Measurements from ENCODE around the gene FXR2. TPM values are rescaled to one million over a fixed set of nuclear protein-coding genes. Genes with fewer than 3 reads are reported as not detected.

FXR2 gene
- polyA plus RNA-seq, 2 donors, result 14.7 to 19.0 TPM

GRCh38 chr17:7561589-7562207 is 53.0 kb downstream of the FXR2 start, which contains the start of gene SENP3:
Gene SENP3, plus strand, starts transcription at chr17:7561919. Its CDS starts 1,158 bp downstream, at chr17:7563077.
- H3K4me3 ChIP-seq (ENCODE audit: low read depth in 1 of 2, low read length in 2 of 2), result peak within 1 kb of the TSS; percentile 72 to 76
- 0 to 1% methylated on average over 54 to 82 of the region's 82 CpGs for WGBS, 2 donors
- peaks cover 6 to 20% of the 10 kb centered on the region in 2 donors for H3K36me3 ChIP-seq (ENCODE audit: control insufficient read depth in 2 of 2, insufficient read depth in 2 of 2, low read length in 1 of 2)
- H3K9me3 ChIP-seq (ENCODE audit: control insufficient read depth in 2 of 2, insufficient read depth in 1 of 2, low read depth in 1 of 2, low read length in 1 of 2), result no peaks in the 10 kb centered on the region
- H3K27me3 ChIP-seq (ENCODE audit: control insufficient read depth in 1 of 2, insufficient read depth in 2 of 2, low read length in 2 of 2), result no peaks in the 10 kb centered on the region
- peaks cover 8 to 24% of the 10 kb centered on the region in 2 donors for H3K4me1 ChIP-seq (ENCODE audit: control insufficient read depth in 2 of 2, insufficient read depth in 2 of 2, low read length in 1 of 2)
- peak within 1 kb of the TSS; percentile 88 to 94 for H3K27ac ChIP-seq (ENCODE audit: low read depth in 2 of 2, low read length in 1 of 2)

- Histone ChIP-seq H3K9me3 (ENCODE audit: control insufficient read depth in 2 of 2, insufficient read depth in 1 of 2, low read depth in 1 of 2, low read length in 1 of 2) (no peaks in the 10 kb centered on the region), H3K27ac (ENCODE audit: low read depth in 2 of 2, low read length in 1 of 2) (peak overlapping the region; percentile 88 to 94), H3K36me3 (ENCODE audit: control insufficient read depth in 2 of 2, insufficient read depth in 2 of 2, low read length in 1 of 2) (peaks cover 6 to 20% of the 10 kb centered on the region in 2 donors), H3K4me1 (ENCODE audit: control insufficient read depth in 2 of 2, insufficient read depth in 2 of 2, low read length in 1 of 2) (peaks cover 8 to 24% of the 10 kb centered on the region in 2 donors), H3K27me3 (ENCODE audit: control insufficient read depth in 1 of 2, insufficient read depth in 2 of 2, low read length in 2 of 2) (no peaks in the 10 kb centered on the region), H3K4me3 (ENCODE audit: low read depth in 1 of 2, low read length in 2 of 2) (peak overlapping the region; percentile 72 to 76)
- WGBS, 2 donors, result 0% methylated on average over 32 of the region's 32 CpGs
Observed at GRCh38 chr17:7561028-7561575, 53.6 kb downstream of the FXR2 start.

- peaks cover 6 to 17% of the 10 kb centered on the region in 2 donors for H3K36me3 ChIP-seq (ENCODE audit: control insufficient read depth in 2 of 2, insufficient read depth in 2 of 2, low read length in 1 of 2)
Observed at GRCh38 chr17:7560172-7561027, 54.3 kb downstream of the FXR2 start.

GRCh38 chr17:7559320-7560171 is 55.2 kb downstream of the FXR2 start:
- Histone ChIP-seq H3K4me1 (ENCODE audit: control insufficient read depth in 2 of 2, insufficient read depth in 2 of 2, low read length in 1 of 2) (peaks cover 8 to 24% of the 10 kb centered on the region in 2 donors), H3K9me3 (ENCODE audit: control insufficient read depth in 2 of 2, insufficient read depth in 1 of 2, low read depth in 1 of 2, low read length in 1 of 2) (no peaks in the 10 kb centered on the region), H3K27me3 (ENCODE audit: control insufficient read depth in 1 of 2, insufficient read depth in 2 of 2, low read length in 2 of 2) (no peaks in the 10 kb centered on the region), H3K36me3 (ENCODE audit: control insufficient read depth in 2 of 2, insufficient read depth in 2 of 2, low read length in 1 of 2) (peaks cover 0 to 9% of the 10 kb centered on the region in 2 donors), H3K27ac (ENCODE audit: low read depth in 2 of 2, low read length in 1 of 2) (peak overlapping the region; percentile 91 to 98), H3K4me3 (ENCODE audit: low read depth in 1 of 2, low read length in 2 of 2) (no peak overlapping the region)
- 48 to 58% methylated on average over 18 of the region's 18 CpGs for WGBS, 2 donors

More at GRCh38 chr17:7560172-7561027, 54.3 kb downstream of the FXR2 start:
- Histone ChIP-seq H3K4me1 (ENCODE audit: control insufficient read depth in 2 of 2, insufficient read depth in 2 of 2, low read length in 1 of 2) (peaks cover 8 to 24% of the 10 kb centered on the region in 2 donors), H3K9me3 (ENCODE audit: control insufficient read depth in 2 of 2, insufficient read depth in 1 of 2, low read depth in 1 of 2, low read length in 1 of 2) (no peaks in the 10 kb centered on the region), H3K27me3 (ENCODE audit: control insufficient read depth in 1 of 2, insufficient read depth in 2 of 2, low read length in 2 of 2) (no peaks in the 10 kb centered on the region), H3K4me3 (ENCODE audit: low read depth in 1 of 2, low read length in 2 of 2) (no peak overlapping the region), H3K27ac (ENCODE audit: low read depth in 2 of 2, low read length in 1 of 2) (peak overlapping the region; percentile 59 to 88)
- 27 to 30% methylated on average over 22 of the region's 22 CpGs for WGBS, 2 donors

- Histone ChIP-seq H3K36me3 (ENCODE audit: control insufficient read depth in 2 of 2, insufficient read depth in 2 of 2, low read length in 1 of 2) (peaks cover 0 to 3% of the 10 kb centered on the region in 2 donors), H3K4me3 (ENCODE audit: low read depth in 1 of 2, low read length in 2 of 2) (peak within 1 kb of the TSS; percentile 25 to 31), H3K27ac (ENCODE audit: low read depth in 2 of 2, low read length in 1 of 2) (peak within 1 kb of the TSS; percentile 91 to 98), H3K9me3 (ENCODE audit: control insufficient read depth in 2 of 2, insufficient read depth in 1 of 2, low read depth in 1 of 2, low read length in 1 of 2) (no peaks in the 10 kb centered on the region), H3K4me1 (ENCODE audit: control insufficient read depth in 2 of 2, insufficient read depth in 2 of 2, low read length in 1 of 2) (peaks cover 8 to 22% of the 10 kb centered on the region in 2 donors), H3K27me3 (ENCODE audit: control insufficient read depth in 1 of 2, insufficient read depth in 2 of 2, low read length in 2 of 2) (no peaks in the 10 kb centered on the region)
- 18 to 28% methylated on average over 16 of the region's 16 CpGs for WGBS, 2 donors
Observed at GRCh38 chr17:7558544-7559319, 56.0 kb downstream of the FXR2 start, which contains the start of gene TNFSF13. Gene TNFSF13, plus strand, starts transcription at chr17:7558750. Its CDS starts 290 bp downstream, at chr17:7559040.

GRCh38 chr17:7557775-7558543 is 56.7 kb downstream of the FXR2 start:
- Histone ChIP-seq H3K27ac (ENCODE audit: low read depth in 2 of 2, low read length in 1 of 2) (peak overlapping the region; percentile 91 to 98), H3K4me1 (ENCODE audit: control insufficient read depth in 2 of 2, insufficient read depth in 2 of 2, low read length in 1 of 2) (peaks cover 5 to 20% of the 10 kb centered on the region in 2 donors), H3K9me3 (ENCODE audit: control insufficient read depth in 2 of 2, insufficient read depth in 1 of 2, low read depth in 1 of 2, low read length in 1 of 2) (no peaks in the 10 kb centered on the region), H3K4me3 (ENCODE audit: low read depth in 1 of 2, low read length in 2 of 2) (peak overlapping the region; percentile 25 to 31), H3K36me3 (ENCODE audit: control insufficient read depth in 2 of 2, insufficient read depth in 2 of 2, low read length in 1 of 2) (no peaks in the 10 kb centered on the region), H3K27me3 (ENCODE audit: control insufficient read depth in 1 of 2, insufficient read depth in 2 of 2, low read length in 2 of 2) (no peaks in the 10 kb centered on the region)
- 9 to 11% methylated on average over 21 of the region's 21 CpGs for WGBS, 2 donors

- Histone ChIP-seq H3K4me3 (ENCODE audit: low read depth in 1 of 2, low read length in 2 of 2) (no peak overlapping the region), H3K36me3 (ENCODE audit: control insufficient read depth in 2 of 2, insufficient read depth in 2 of 2, low read length in 1 of 2) (no peaks in the 10 kb centered on the region), H3K4me1 (ENCODE audit: control insufficient read depth in 2 of 2, insufficient read depth in 2 of 2, low read length in 1 of 2) (peaks cover 5 to 20% of the 10 kb centered on the region in 2 donors), H3K9me3 (ENCODE audit: control insufficient read depth in 2 of 2, insufficient read depth in 1 of 2, low read depth in 1 of 2, low read length in 1 of 2) (no peaks in the 10 kb centered on the region), H3K27me3 (ENCODE audit: control insufficient read depth in 1 of 2, insufficient read depth in 2 of 2, low read length in 2 of 2) (no peaks in the 10 kb centered on the region), H3K27ac (ENCODE audit: low read depth in 2 of 2, low read length in 1 of 2) (peak overlapping the region; percentile 81 to 91)
- WGBS, 2 donors, result 47 to 48% methylated on average over 18 to 19 of the region's 19 CpGs
Observed at GRCh38 chr17:7557147-7557764, 57.4 kb downstream of the FXR2 start.

GRCh38 chr17:7556627-7557026 is 58.1 kb downstream of the FXR2 start:
- H3K4me3 ChIP-seq (ENCODE audit: low read depth in 1 of 2, low read length in 2 of 2), result no peak overlapping the region

More at GRCh38 chr17:7556627-7557026, 58.1 kb downstream of the FXR2 start:
- no peaks in the 10 kb centered on the region for H3K27me3 ChIP-seq (ENCODE audit: control insufficient read depth in 1 of 2, insufficient read depth in 2 of 2, low read length in 2 of 2)
- H3K36me3 ChIP-seq (ENCODE audit: control insufficient read depth in 2 of 2, insufficient read depth in 2 of 2, low read length in 1 of 2), result no peaks in the 10 kb centered on the region
- peak overlapping the region; percentile 81 to 91 for H3K27ac ChIP-seq (ENCODE audit: low read depth in 2 of 2, low read length in 1 of 2)
- 76 to 85% methylated on average over 12 of the region's 12 CpGs for WGBS, 2 donors
- H3K4me1 ChIP-seq (ENCODE audit: control insufficient read depth in 2 of 2, insufficient read depth in 2 of 2, low read length in 1 of 2), result peaks cover 5 to 20% of the 10 kb centered on the region in 2 donors
- no peaks in the 10 kb centered on the region for H3K9me3 ChIP-seq (ENCODE audit: control insufficient read depth in 2 of 2, insufficient read depth in 1 of 2, low read depth in 1 of 2, low read length in 1 of 2)

Data from esophagus (tissue), 2 donors.